ENCODE data around the gene GABRB1.

Gene GABRB1

DNA sequence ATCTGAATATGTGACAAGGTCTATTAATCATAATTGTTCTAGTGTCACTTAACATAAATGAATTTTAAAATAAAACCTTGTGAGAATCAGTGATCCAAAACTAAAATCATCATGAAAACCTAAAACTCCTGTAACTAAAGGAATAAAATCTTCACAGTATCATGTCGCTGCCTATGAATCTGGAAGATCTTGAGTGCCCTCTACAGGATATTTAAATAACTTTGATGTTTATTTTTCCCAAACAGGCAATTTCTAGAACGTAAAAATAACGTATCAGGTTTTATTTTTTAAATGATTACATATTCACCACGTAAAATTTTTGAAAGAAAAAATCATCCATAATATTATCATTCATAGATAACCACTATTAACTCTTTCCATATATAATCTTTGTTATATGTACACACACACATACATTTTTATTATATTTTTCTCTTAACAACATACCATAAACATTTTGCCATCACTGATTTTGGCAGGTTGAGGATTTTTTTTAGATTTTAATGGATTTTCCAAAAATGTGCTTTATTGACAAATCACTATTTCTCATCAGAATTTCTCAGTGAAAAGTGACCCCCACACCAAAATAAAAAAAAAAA, 352.6 kb downstream of the GABRB1 start:
- TF ChIP-seq FOXP2 (optimal IDR thresholded peaks at IDR 0.05; ENCODE audit: control extremely low read depth, extremely low read length, insufficient read depth) (no peak), EZH2 (IDR thresholded peaks at IDR 0.05) (no peak), POLR2AphosphoS5 (IDR thresholded peaks at IDR 0.05; ENCODE audit: borderline replicate concordance, low read depth, low read length) (no peak)
- no peaks in the 10 kb centered on the region for H3K36me3 ChIP-seq (ENCODE audit: insufficient read depth, low read length)
- peak; percentile 8 for DNase-seq (ENCODE audit: low read depth, low spot score)

DNA sequence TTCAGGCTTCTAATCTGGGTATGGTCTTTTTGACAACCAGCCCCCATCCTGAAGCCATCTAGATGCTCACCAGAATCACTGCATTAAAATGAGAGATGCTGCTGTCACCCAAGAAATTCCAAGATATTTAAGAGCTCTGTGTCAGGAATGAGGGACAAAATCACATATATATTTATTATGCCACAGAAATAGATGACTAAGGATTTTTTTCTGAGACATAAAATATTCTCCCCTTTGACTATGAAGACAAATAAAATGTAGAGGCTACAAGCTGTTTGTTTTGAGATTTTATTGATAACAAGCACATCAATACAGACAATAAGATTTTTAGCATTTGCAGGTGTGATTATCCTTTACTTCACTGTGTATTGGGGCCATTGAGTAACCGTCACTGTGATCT, 354.8 kb downstream of the GABRB1 start:
- no peak for TF ChIP-seq EZH2 (IDR thresholded peaks at IDR 0.05)
- TF ChIP-seq POLR2AphosphoS5 (IDR thresholded peaks at IDR 0.05; ENCODE audit: borderline replicate concordance, low read depth, low read length): no peak
- TF ChIP-seq FOXP2 (optimal IDR thresholded peaks at IDR 0.05; ENCODE audit: control extremely low read depth, extremely low read length, insufficient read depth): no peak
- Histone ChIP-seq H3K36me3 (ENCODE audit: insufficient read depth, low read length) (no peaks in the 10 kb centered on the region), H3K27ac (no peak overlapping the region), H3K9me3 (ENCODE audit: low read depth, low read length) (no peaks in the 10 kb centered on the region), H3K4me3 (no peak overlapping the region), H3K9ac (ENCODE audit: insufficient read length) (no peak overlapping the region)
- DNase-seq (ENCODE audit: low read depth, low spot score): no peak

More for the DNA sequence above, 352.6 kb downstream of the GABRB1 start:
- Histone ChIP-seq H3K9me3 (ENCODE audit: low read depth, low read length) (no peaks in the 10 kb centered on the region), H3K27ac (no peak overlapping the region), H3K4me3 (no peak overlapping the region), H3K9ac (ENCODE audit: insufficient read length) (no peak overlapping the region)

DNA sequence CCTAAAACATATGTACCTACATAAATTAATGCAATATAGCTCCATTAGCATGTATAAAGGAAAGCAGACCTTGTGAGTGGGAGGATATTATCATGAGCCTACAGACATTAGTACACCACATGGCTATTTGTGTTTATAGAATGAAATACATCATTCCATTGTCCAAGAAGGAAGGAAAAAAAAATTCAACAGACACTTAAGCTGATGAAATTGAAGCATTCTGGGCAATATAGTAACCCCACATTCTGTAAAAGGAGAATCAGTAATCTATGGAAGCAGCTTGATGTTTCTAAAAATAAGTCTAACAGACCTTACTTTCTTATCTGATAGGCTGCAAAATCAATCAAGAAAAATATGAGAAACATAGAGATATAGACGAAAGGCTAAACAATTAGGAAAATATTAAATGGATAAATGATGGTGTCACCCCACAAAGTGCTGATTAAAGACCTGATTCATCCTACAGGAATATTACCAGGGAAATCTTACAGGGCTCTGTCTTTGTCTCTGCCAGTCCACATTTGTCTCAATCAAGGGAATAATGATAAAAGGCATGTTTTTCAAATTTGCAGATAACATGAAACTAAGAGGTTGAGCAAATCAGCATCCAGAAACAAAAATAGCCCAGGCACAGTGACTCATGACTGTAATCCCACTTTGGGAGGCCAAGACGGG, 355.3 kb downstream of the GABRB1 start:
- no peak overlapping the region for H3K4me3 ChIP-seq
- H3K9me3 ChIP-seq (ENCODE audit: low read depth, low read length): no peaks in the 10 kb centered on the region
- no peak for DNase-seq (ENCODE audit: low read depth, low spot score)
- H3K27ac ChIP-seq: no peak overlapping the region
- no peak overlapping the region for H3K9ac ChIP-seq (ENCODE audit: insufficient read length)
- TF ChIP-seq FOXP2 (optimal IDR thresholded peaks at IDR 0.05; ENCODE audit: control extremely low read depth, extremely low read length, insufficient read depth) (no peak), POLR2AphosphoS5 (IDR thresholded peaks at IDR 0.05; ENCODE audit: borderline replicate concordance, low read depth, low read length) (no peak), EZH2 (IDR thresholded peaks at IDR 0.05) (no peak)
- no peaks in the 10 kb centered on the region for H3K36me3 ChIP-seq (ENCODE audit: insufficient read depth, low read length)

DNA sequence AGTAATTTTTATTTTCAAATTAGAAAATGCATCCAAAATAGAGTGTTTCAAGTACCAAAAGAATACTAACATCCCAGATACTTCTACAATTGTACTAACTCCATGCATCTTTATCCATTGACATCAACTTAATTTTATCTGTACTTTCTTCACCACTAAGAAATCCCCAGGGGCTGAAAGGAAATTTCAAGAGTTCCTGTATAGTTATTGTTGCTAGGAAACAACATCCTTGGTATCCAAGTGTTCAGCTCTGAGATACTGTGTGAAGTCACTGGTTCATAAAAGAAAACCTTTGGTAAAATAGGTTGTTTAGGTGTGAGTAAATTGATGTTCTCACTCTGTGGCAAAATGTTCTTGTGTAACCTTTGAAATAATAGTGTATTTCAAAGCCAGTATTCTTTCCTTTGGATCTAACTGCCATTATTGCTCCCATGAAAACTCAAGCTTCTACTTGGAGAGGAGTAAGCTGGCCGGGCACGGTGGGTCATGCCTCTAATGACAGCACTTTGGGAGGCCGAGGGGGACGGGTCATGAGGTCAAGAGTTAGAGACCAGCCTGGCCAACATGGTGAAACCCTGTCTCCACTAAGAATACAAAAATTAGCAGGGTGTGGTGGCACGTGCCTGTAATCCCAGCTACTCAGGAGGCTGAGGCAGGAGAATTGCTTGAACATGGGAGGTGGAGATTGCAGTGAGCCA, 359.2 kb downstream of the GABRB1 start:
- H3K4me3 ChIP-seq: no peak overlapping the region
- DNase-seq (ENCODE audit: low read depth, low spot score): no peak
- H3K9me3 ChIP-seq (ENCODE audit: low read depth, low read length): no peaks in the 10 kb centered on the region
- H3K27ac ChIP-seq: no peak overlapping the region
- H3K36me3 ChIP-seq (ENCODE audit: insufficient read depth, low read length): no peaks in the 10 kb centered on the region
- TF ChIP-seq POLR2AphosphoS5 (IDR thresholded peaks at IDR 0.05; ENCODE audit: borderline replicate concordance, low read depth, low read length): no peak
- no peak for TF ChIP-seq EZH2 (IDR thresholded peaks at IDR 0.05)
- no peak for TF ChIP-seq FOXP2 (optimal IDR thresholded peaks at IDR 0.05; ENCODE audit: control extremely low read depth, extremely low read length, insufficient read depth)
- H3K9ac ChIP-seq (ENCODE audit: insufficient read length): no peak overlapping the region

DNA sequence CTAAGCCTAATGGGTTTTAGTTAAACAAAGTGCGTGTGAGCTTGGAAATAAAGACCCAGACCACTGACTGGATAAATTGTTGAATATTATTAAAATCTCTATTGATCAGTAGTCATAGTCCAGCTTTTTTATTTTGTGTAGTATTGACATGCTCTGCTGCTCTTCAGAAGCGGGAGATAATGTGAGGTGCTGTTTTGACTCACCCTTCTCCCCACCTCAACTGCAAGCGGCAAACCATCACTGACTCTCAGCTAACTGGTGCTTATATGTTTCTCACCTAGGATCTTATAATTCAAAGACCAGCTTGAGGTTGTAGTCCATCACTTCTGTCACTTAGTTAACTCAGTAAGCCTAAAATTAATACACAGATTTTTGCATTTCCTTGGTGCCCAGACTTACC, 359.9 kb downstream of the GABRB1 start:
- no peak for DNase-seq (ENCODE audit: low read depth, low spot score)
- Histone ChIP-seq H3K27ac (no peak overlapping the region), H3K9me3 (ENCODE audit: low read depth, low read length) (no peaks in the 10 kb centered on the region), H3K4me3 (no peak overlapping the region), H3K9ac (ENCODE audit: insufficient read length) (no peak overlapping the region), H3K36me3 (ENCODE audit: insufficient read depth, low read length) (no peaks in the 10 kb centered on the region)
- TF ChIP-seq FOXP2 (optimal IDR thresholded peaks at IDR 0.05; ENCODE audit: control extremely low read depth, extremely low read length, insufficient read depth) (no peak), EZH2 (IDR thresholded peaks at IDR 0.05) (no peak), POLR2AphosphoS5 (IDR thresholded peaks at IDR 0.05; ENCODE audit: borderline replicate concordance, low read depth, low read length) (no peak)

DNA sequence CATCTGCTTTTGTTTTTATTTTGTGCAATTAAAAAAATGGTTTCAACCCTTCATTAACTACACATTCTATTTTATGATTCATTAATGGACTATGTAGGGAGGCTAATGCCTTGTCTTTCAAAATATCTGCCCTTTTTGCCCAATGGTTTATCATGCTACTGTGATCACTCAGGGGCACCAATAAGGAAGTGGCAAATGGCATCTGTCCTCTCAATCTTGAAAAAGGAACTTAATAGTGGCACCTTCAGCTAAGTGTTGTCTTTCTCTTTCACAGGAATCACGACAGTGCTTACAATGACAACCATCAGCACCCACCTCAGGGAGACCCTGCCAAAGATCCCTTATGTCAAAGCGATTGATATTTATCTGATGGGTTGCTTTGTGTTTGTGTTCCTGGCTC, 375.0 kb downstream of the GABRB1 start:
- H3K36me3 ChIP-seq (ENCODE audit: insufficient read depth, low read length): no peaks in the 10 kb centered on the region
- no peak for DNase-seq (ENCODE audit: low read depth, low spot score)

DNA sequence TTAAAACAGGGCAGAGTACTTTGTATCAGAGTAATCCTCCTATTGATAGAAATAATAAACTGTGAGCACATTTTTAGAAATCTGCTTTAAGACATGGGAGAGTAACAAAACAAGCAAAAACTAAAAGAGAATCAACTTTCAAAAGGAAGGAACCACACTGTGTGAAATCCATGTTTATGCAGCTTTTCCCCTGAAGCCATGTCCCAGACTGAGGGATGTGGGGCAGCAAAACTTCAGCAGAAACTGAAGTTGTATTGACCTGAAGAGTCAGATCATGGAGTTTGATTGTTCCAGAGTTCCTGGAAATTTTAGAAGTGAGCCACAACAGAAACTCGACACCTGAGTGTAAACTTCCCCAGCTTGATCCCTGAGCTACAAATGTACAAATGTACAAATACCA, 378.9 kb downstream of the GABRB1 start:
- no peak for TF ChIP-seq POLR2AphosphoS5 (IDR thresholded peaks at IDR 0.05; ENCODE audit: borderline replicate concordance, low read depth, low read length)
- no peak for TF ChIP-seq EZH2 (IDR thresholded peaks at IDR 0.05)
- TF ChIP-seq FOXP2 (optimal IDR thresholded peaks at IDR 0.05; ENCODE audit: control extremely low read depth, extremely low read length, insufficient read depth): no peak

More for the DNA sequence above, 375.0 kb downstream of the GABRB1 start:
- no peak overlapping the region for H3K27ac ChIP-seq
- no peak for TF ChIP-seq FOXP2 (optimal IDR thresholded peaks at IDR 0.05; ENCODE audit: control extremely low read depth, extremely low read length, insufficient read depth)
- no peaks in the 10 kb centered on the region for H3K9me3 ChIP-seq (ENCODE audit: low read depth, low read length)
- H3K4me3 ChIP-seq: no peak overlapping the region
- no peak overlapping the region for H3K9ac ChIP-seq (ENCODE audit: insufficient read length)

DNA sequence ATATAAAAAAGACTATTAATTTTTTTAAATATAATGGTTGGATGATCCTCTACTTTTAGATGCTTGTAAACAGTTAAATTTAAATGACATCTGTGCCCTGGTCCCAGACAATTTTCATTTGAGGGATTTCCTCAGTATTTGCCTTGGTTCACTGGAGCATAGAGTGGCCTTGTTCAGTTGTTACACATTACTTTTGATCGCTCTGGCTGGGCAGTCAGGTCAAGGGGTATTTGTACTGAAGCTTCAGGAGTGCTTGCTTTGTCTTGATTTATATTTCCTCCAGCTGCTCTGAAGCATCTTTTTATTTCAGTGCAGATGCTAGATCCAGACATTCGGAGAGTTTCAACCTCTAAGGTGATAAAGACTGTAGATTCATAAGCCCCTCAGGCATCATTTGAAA, 382.2 kb downstream of the GABRB1 start:
- TF ChIP-seq POLR2AphosphoS5 (IDR thresholded peaks at IDR 0.05; ENCODE audit: borderline replicate concordance, low read depth, low read length) (no peak), FOXP2 (optimal IDR thresholded peaks at IDR 0.05; ENCODE audit: control extremely low read depth, extremely low read length, insufficient read depth) (no peak), EZH2 (IDR thresholded peaks at IDR 0.05) (no peak)
- Histone ChIP-seq H3K4me3 (no peak overlapping the region), H3K36me3 (ENCODE audit: insufficient read depth, low read length) (no peaks in the 10 kb centered on the region), H3K9me3 (ENCODE audit: low read depth, low read length) (no peaks in the 10 kb centered on the region), H3K27ac (no peak overlapping the region), H3K9ac (ENCODE audit: insufficient read length) (no peak overlapping the region)
- DNase-seq (ENCODE audit: low read depth, low spot score): no peak

More for the DNA sequence above, 378.9 kb downstream of the GABRB1 start:
- Histone ChIP-seq H3K9me3 (ENCODE audit: low read depth, low read length) (no peaks in the 10 kb centered on the region), H3K27ac (no peak overlapping the region), H3K36me3 (ENCODE audit: insufficient read depth, low read length) (no peaks in the 10 kb centered on the region), H3K9ac (ENCODE audit: insufficient read length) (no peak overlapping the region), H3K4me3 (no peak overlapping the region)
- no peak for DNase-seq (ENCODE audit: low read depth, low spot score)

All from SK-N-MC (cell line).